Ishikawa (cell line): ENCODE data around the gene AP3D1.
A peak's percentile ranks its signal among the peaks of the same experiment; 100 is the strongest.

ENCODE experiments used
- CEBPB ChIP-seq: IDR thresholded peaks from 2 replicates; pipeline ENCODE4 v1.6.1; 2012
- CREB1 ChIP-seq: IDR thresholded peaks from 2 replicates; pipeline ENCODE4 v1.6.1; 2012; ENCODE audit warnings: low read depth
- EGR1 ChIP-seq: IDR thresholded peaks from 2 replicates; pipeline ENCODE4 v1.6.1; 2012
- EP300 ChIP-seq: IDR thresholded peaks from 2 replicates; pipeline ENCODE4 v1.6.1; 2012; ENCODE audit warnings: borderline replicate concordance
- FOXM1 ChIP-seq: IDR thresholded peaks from 2 replicates; pipeline ENCODE4 v1.6.1; 2012; ENCODE audit warnings: low read depth, borderline replicate concordance
- NFIC ChIP-seq: IDR thresholded peaks from 2 replicates; pipeline ENCODE4 v1.6.1; 2012
- RAD21 ChIP-seq: IDR thresholded peaks from 2 replicates; pipeline ENCODE4 v1.6.1; 2012; ENCODE audit warnings: low read depth
- REST ChIP-seq: IDR thresholded peaks from 2 replicates; pipeline ENCODE4 v1.6.1; 2012; ENCODE audit warnings: low read depth, mild to moderate bottlenecking
- TAF1 ChIP-seq: IDR thresholded peaks from 2 replicates; pipeline ENCODE4 v1.6.1; 2012; ENCODE audit warnings: low read depth, mild to moderate bottlenecking
- TCF12 ChIP-seq: IDR thresholded peaks from 2 replicates; pipeline ENCODE4 v1.6.1; 2012; ENCODE audit warnings: low read depth
- TEAD4 ChIP-seq: IDR thresholded peaks from 2 replicates; pipeline ENCODE4 v1.6.1; 2012
- USF1 ChIP-seq: IDR thresholded peaks from 2 replicates; pipeline ENCODE4 v1.6.1; 2012
- YY1 ChIP-seq: IDR thresholded peaks from 2 replicates; pipeline ENCODE4 v1.6.1; 2012; ENCODE audit warnings: low read depth
- ZBTB7A ChIP-seq: IDR thresholded peaks from 2 replicates; pipeline ENCODE4 v1.6.1; 2012; ENCODE audit warnings: low read depth
- TF ChIP-seq, protein P1 (sequence below): IDR thresholded peaks from 2 replicates; pipeline ENCODE4 v1.6.1; 2012

Gene AP3D1

GRCh38 chr19:2129486-2129885, 21.9 kb downstream of the AP3D1 start:
- TF ChIP-seq, protein P1, sequence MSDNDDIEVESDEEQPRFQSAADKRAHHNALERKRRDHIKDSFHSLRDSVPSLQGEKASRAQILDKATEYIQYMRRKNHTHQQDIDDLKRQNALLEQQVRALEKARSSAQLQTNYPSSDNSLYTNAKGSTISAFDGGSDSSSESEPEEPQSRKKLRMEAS, result no peak; the same call in 1 of the 2 replicates
- TF ChIP-seq RAD21 (no peak), CREB1 (no peak), NFIC (no peak), TCF12 (no peak), ZBTB7A (no peak), CEBPB (no peak), FOXM1 (no peak)

GRCh38 chr19:2129022-2129421, 22.3 kb downstream of the AP3D1 start:
- TF ChIP-seq REST (no peak), TAF1 (no peak), EGR1 (peak; percentile 65; the same call in 1 of the 2 replicates), EP300 (no peak; the same call in 1 of the 2 replicates), TCF12 (peak; percentile 51; the same call in 1 of the 2 replicates), ZBTB7A (peak; percentile 61), NFIC (peak; percentile 25; the same call in 1 of the 2 replicates), YY1 (no peak), TEAD4 (peak; percentile 81)
- TF ChIP-seq, protein P1, result no peak; the same call in 1 of the 2 replicates

- TF ChIP-seq NFIC, result peak; percentile 40; the same call in 1 of the 2 replicates
- peak; percentile 22; the same call in 1 of the 2 replicates for TF ChIP-seq RAD21
- TF ChIP-seq TCF12, result peak; percentile 66; the same call in 1 of the 2 replicates
- TF ChIP-seq TEAD4, result peak; percentile 39
- TF ChIP-seq EGR1, result peak; percentile 71
- peak; percentile 62 for TF ChIP-seq EP300
Observed at GRCh38 chr19:2128252-2128651, 23.1 kb downstream of the AP3D1 start.

DNA sequence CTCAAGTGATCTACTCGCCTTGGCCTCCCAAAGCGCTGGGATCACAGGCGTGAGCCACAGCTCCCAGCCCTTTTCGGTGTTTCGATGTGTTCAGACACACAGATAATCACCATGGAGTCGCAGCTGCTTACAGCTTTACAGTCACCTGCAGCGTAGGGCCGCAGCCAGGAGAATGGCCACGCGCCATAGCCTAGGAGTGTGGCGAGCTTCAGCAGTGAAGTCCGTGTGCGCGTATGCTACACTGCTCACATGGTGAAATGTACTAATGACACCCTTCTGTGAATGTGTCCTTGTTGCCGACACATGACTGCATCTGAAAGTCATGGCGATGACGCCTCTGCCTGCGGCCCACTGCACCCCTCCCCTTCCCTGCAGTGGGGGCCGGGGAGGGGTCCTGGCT, 23.6 kb downstream of the AP3D1 start:
- TF ChIP-seq CEBPB, result no peak
- TF ChIP-seq EP300, result no peak
- no peak for TF ChIP-seq REST
- TF ChIP-seq, protein P1, result no peak
- TF ChIP-seq CREB1, result no peak
- no peak for TF ChIP-seq RAD21
- no peak for TF ChIP-seq USF1
- no peak for TF ChIP-seq TCF12
- no peak for TF ChIP-seq ZBTB7A
- no peak for TF ChIP-seq YY1

DNA sequence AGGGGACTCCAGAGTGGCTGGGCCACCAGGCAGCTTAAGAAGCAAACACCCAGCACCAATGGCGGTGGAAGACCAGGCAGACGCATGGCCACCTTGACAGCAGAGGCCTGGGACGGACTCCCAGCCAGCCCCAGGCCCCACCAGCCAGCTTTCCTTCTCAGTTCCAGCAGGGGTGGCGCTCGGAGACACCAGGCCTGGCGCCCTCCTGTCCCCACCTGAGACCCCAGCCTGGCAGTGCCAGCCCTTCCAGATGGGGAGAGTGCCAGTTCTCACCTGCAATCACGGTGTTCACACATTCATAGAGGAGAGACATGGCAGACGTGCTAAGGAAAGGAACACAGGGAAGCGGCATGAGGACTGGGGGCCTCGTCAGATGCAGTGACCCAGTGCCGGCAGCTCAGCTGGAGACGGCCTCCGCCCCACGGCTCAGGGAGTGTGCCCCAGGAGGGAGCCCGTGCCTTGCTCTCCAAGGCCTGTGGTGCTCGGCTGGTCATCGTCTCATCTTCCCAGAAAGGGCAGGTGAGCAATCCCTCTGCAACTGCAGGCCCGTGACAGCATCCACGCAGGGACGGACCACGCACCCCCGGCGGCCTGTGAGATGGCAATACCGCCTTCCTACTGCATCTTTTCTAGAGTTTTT, 24.4 kb downstream of the AP3D1 start:
- TF ChIP-seq TCF12 (no peak), YY1 (no peak), CEBPB (no peak), TEAD4 (no peak), NFIC (no peak), FOXM1 (no peak), TAF1 (no peak), REST (no peak), CREB1 (no peak), EGR1 (no peak), ZBTB7A (no peak)
- TF ChIP-seq, protein P1, result no peak
